ENCODE measurements around the gene TMEM151B. TPM values are rescaled to one million over a fixed set of nuclear protein-coding genes. Genes with fewer than 3 reads are reported as not detected.

The TMEM151B gene
- total RNA-seq, 4 donors from 2014 or later = 0.09 to 0.21 TPM; not detected in 2

GRCh38 chr6:44261581-44261980 is 8.7 kb upstream of the TMEM151B start:
- intact Hi-C loops (cut with DNase I; ENCODE audit: low total_unique reads) = no loop called here
- Histone ChIP-seq H3K36me3 (no peaks in the 10 kb centered on the region), H3K9me3 (no peaks in the 10 kb centered on the region), H3K27me3 (no peaks in the 10 kb centered on the region), H3K4me1 (peaks cover 0 to 27% of the 10 kb centered on the region in 2 donors), H3K27ac (no peak overlapping the region), H3K4me3 (no peak overlapping the region)
- TF ChIP-seq CTCF (IDR thresholded peaks at IDR 0.05) (no peak), POLR2A (IDR thresholded peaks at IDR 0.05) (no peak)
- DNase-seq = no peak

- Histone ChIP-seq H3K4me1 (peaks cover 0 to 27% of the 10 kb centered on the region in 2 donors), H3K4me3 (no peak overlapping the region), H3K36me3 (no peaks in the 10 kb centered on the region), H3K27me3 (no peaks in the 10 kb centered on the region), H3K9me3 (no peaks in the 10 kb centered on the region), H3K27ac (no peak overlapping the region)
- no peak for DNase-seq
- intact Hi-C loops (cut with DNase I; ENCODE audit: low total_unique reads) = no loop called here
- TF ChIP-seq POLR2A (IDR thresholded peaks at IDR 0.05) (no peak), CTCF (IDR thresholded peaks at IDR 0.05) (no peak)
Observed at GRCh38 chr6:44262467-44263353, 7.5 kb upstream of the TMEM151B start.

- Histone ChIP-seq H3K27ac (no peak overlapping the region), H3K9me3 (no peaks in the 10 kb centered on the region), H3K4me3 (no peak overlapping the region), H3K27me3 (no peaks in the 10 kb centered on the region), H3K4me1 (peaks cover 0 to 24% of the 10 kb centered on the region in 2 donors), H3K36me3 (no peaks in the 10 kb centered on the region)
- intact Hi-C loops (cut with DNase I; ENCODE audit: low total_unique reads) = no loop called here
- no peak for TF ChIP-seq POLR2A (IDR thresholded peaks at IDR 0.05)
- no peak for TF ChIP-seq CTCF (IDR thresholded peaks at IDR 0.05)
- no peak for DNase-seq
Observed at GRCh38 chr6:44263354-44264100, 6.7 kb upstream of the TMEM151B start.

- Histone ChIP-seq H3K27me3 (no peaks in the 10 kb centered on the region), H3K4me3 (peak overlapping the region; percentile 42 to 75), H3K4me1 (peaks cover 0 to 24% of the 10 kb centered on the region in 2 donors), H3K9me3 (no peaks in the 10 kb centered on the region), H3K36me3 (no peaks in the 10 kb centered on the region), H3K27ac (peak overlapping the region; percentile 74 to 83)
- intact Hi-C loops (cut with DNase I; ENCODE audit: low total_unique reads) = no loop called here
- no peak for DNase-seq
- TF ChIP-seq CTCF (IDR thresholded peaks at IDR 0.05) (no peak), POLR2A (IDR thresholded peaks at IDR 0.05) (no peak)
Observed at GRCh38 chr6:44264154-44265006, 5.9 kb upstream of the TMEM151B start.
